HEK293 (cell line): ENCODE measurements around the gene EIF5A.

Source experiments
- BCL11A ChIP-seq: fragments of 450-650 bp; formaldehyde crosslinking; IDR thresholded peaks from 2 replicates; pipeline ENCODE4 v1.5.1; 2016; ENCODE audit warnings: low read depth, missing biosample characterization, missing genetic modification characterization
- FEZF1 ChIP-seq: fragments of 450-650 bp; formaldehyde crosslinking; IDR thresholded peaks from 2 replicates; pipeline ENCODE4 v1.5.1; 2016; ENCODE audit warnings: missing biosample characterization, missing genetic modification characterization
- GLI2 ChIP-seq: fragments of 450-650 bp; formaldehyde crosslinking; IDR thresholded peaks from 2 replicates; pipeline ENCODE4; 2017; ENCODE audit warnings: missing biosample characterization, missing genetic modification characterization, low read depth, borderline replicate concordance
- GLI4 ChIP-seq: fragments of 450-650 bp; formaldehyde crosslinking; IDR thresholded peaks from 2 replicates; pipeline ENCODE4 v1.5.1; 2016; ENCODE audit warnings: missing biosample characterization, missing genetic modification characterization
- GLIS1 ChIP-seq: fragments of 450-650 bp; formaldehyde crosslinking; IDR thresholded peaks from 2 replicates; pipeline ENCODE4 v1.5.1; 2016; ENCODE audit warnings: missing biosample characterization, missing genetic modification characterization
- MYNN ChIP-seq: fragments of 450-650 bp; formaldehyde crosslinking; IDR thresholded peaks from 2 replicates; pipeline ENCODE4 v1.5.1; 2016; ENCODE audit warnings: missing biosample characterization, missing genetic modification characterization, borderline replicate concordance
- PRDM1 ChIP-seq: fragments of 450-650 bp; formaldehyde crosslinking; IDR thresholded peaks from 2 replicates; pipeline ENCODE4; 2016; ENCODE audit warnings: missing biosample characterization, missing genetic modification characterization
- REPIN1 ChIP-seq: fragments of 450-650 bp; formaldehyde crosslinking; IDR thresholded peaks from 2 replicates; pipeline ENCODE4 v1.5.1; 2017; ENCODE audit warnings: missing biosample characterization, missing genetic modification characterization, low read depth
- WT1 ChIP-seq: fragments of 450-650 bp; formaldehyde crosslinking; IDR thresholded peaks from 2 replicates; pipeline ENCODE4 v1.5.1; 2016; ENCODE audit warnings: missing biosample characterization, missing genetic modification characterization
- ZBTB48 ChIP-seq: fragments of 450-650 bp; formaldehyde crosslinking; IDR thresholded peaks from 2 replicates; pipeline ENCODE4 v1.5.1; 2016; ENCODE audit warnings: missing biosample characterization, missing genetic modification characterization
- ZEB2 ChIP-seq: fragments of 450-650 bp; formaldehyde crosslinking; IDR thresholded peaks from 2 replicates; pipeline ENCODE4 v1.5.1; 2016; ENCODE audit warnings: missing biosample characterization, missing genetic modification characterization
- ZNF146 ChIP-seq: fragments of 450-650 bp; formaldehyde crosslinking; IDR thresholded peaks from 2 replicates; pipeline ENCODE4 v1.5.1; 2016; ENCODE audit warnings: missing biosample characterization, missing genetic modification characterization
- ZNF2 ChIP-seq: fragments of 450-650 bp; formaldehyde crosslinking; IDR thresholded peaks from 2 replicates; pipeline ENCODE4 v1.5.1; 2016; ENCODE audit warnings: missing biosample characterization, missing genetic modification characterization
- ZNF23 ChIP-seq: fragments of 450-650 bp; formaldehyde crosslinking; IDR thresholded peaks from 2 replicates; pipeline ENCODE4 v1.5.1; 2016; ENCODE audit warnings: missing biosample characterization, missing genetic modification characterization, borderline replicate concordance
- ZNF266 ChIP-seq: fragments of 450-650 bp; formaldehyde crosslinking; IDR thresholded peaks from 2 replicates; pipeline ENCODE4 v1.5.1; 2016; ENCODE audit warnings: missing biosample characterization, missing genetic modification characterization, low read depth
- ZNF274 ChIP-seq, 2 experiments: fragments of 200-500 bp in 1 of 2; fragments of 450-650 bp in 1 of 2; sonication (Bioruptor generic) in 1 of 2; formaldehyde crosslinking in 1 of 2; IDR thresholded peaks; 2 replicates each; pipeline versions ENCODE4 v1.5.1 to v1.6.1; 2014 to 2016; ENCODE audit warnings: borderline replicate concordance in 1 of 2, inconsistent platforms in 1 of 2, low read length in 1 of 2, missing biosample characterization in 1 of 2, missing genetic modification characterization in 1 of 2
- ZNF341 ChIP-seq: fragments of 450-650 bp; formaldehyde crosslinking; IDR thresholded peaks from 2 replicates; pipeline ENCODE4; 2016; ENCODE audit warnings: low read depth, missing biosample characterization, missing genetic modification characterization
- ZNF391 ChIP-seq: fragments of 450-650 bp; formaldehyde crosslinking; IDR thresholded peaks from 2 replicates; pipeline ENCODE4 v1.5.1; 2016; ENCODE audit warnings: low read depth, missing biosample characterization, missing genetic modification characterization, borderline replicate concordance
- ZNF404 ChIP-seq: fragments of 450-650 bp; formaldehyde crosslinking; IDR thresholded peaks from 2 replicates; pipeline ENCODE4 v1.5.1; 2017; ENCODE audit warnings: missing biosample characterization, missing genetic modification characterization
- ZNF514 ChIP-seq: fragments of 450-650 bp; formaldehyde crosslinking; IDR thresholded peaks from 2 replicates; pipeline ENCODE4 v1.5.1; 2016; ENCODE audit warnings: missing biosample characterization, missing genetic modification characterization
- ZNF521 ChIP-seq: fragments of 450-650 bp; formaldehyde crosslinking; IDR thresholded peaks from 2 replicates; pipeline ENCODE4 v1.5.1; 2017; ENCODE audit warnings: missing biosample characterization, mild to moderate bottlenecking, missing genetic modification characterization
- ZNF544 ChIP-seq: fragments of 450-650 bp; formaldehyde crosslinking; IDR thresholded peaks from 2 replicates; pipeline ENCODE4 v1.5.0; 2017; ENCODE audit warnings: missing biosample characterization, missing genetic modification characterization
- ZNF571 ChIP-seq: fragments of 450-650 bp; formaldehyde crosslinking; IDR thresholded peaks from 2 replicates; pipeline ENCODE4 v1.5.0; 2017; ENCODE audit warnings: missing biosample characterization, missing genetic modification characterization
- ZNF600 ChIP-seq: fragments of 450-650 bp; formaldehyde crosslinking; IDR thresholded peaks from 2 replicates; pipeline ENCODE4 v1.5.1; 2016; ENCODE audit warnings: missing biosample characterization, missing genetic modification characterization
- ZNF677 ChIP-seq: fragments of 450-650 bp; IDR thresholded peaks from 2 replicates; pipeline ENCODE4 v1.5.0; 2018; ENCODE audit warnings: missing biosample characterization, mild to moderate bottlenecking, missing genetic modification characterization, moderate library complexity
- ZNF701 ChIP-seq: fragments of 450-650 bp; formaldehyde crosslinking; IDR thresholded peaks from 2 replicates; pipeline ENCODE4 v1.5.1; 2016; ENCODE audit warnings: missing biosample characterization, missing genetic modification characterization
- ZNF747 ChIP-seq: fragments of 450-650 bp; formaldehyde crosslinking; IDR thresholded peaks from 2 replicates; pipeline ENCODE4 v1.5.1; 2016; ENCODE audit warnings: missing biosample characterization, missing genetic modification characterization
- TF ChIP-seq, protein P1 (sequence below): fragments of 450-650 bp; formaldehyde crosslinking; IDR thresholded peaks from 2 replicates; pipeline ENCODE4 v1.5.1; 2016; ENCODE audit warnings: missing biosample characterization, missing genetic modification characterization, borderline replicate concordance
- TF ChIP-seq, protein P2 (sequence below): fragments of 450-650 bp; formaldehyde crosslinking; IDR thresholded peaks from 2 replicates; pipeline ENCODE4 v1.5.1; 2017; ENCODE audit warnings: missing biosample characterization, missing genetic modification characterization
- TF ChIP-seq, protein P3 (sequence below): fragments of 450-650 bp; formaldehyde crosslinking; IDR thresholded peaks from 2 replicates; pipeline ENCODE4 v1.5.1; 2016; ENCODE audit warnings: missing biosample characterization, missing genetic modification characterization
- TF ChIP-seq, protein P4 (sequence below): fragments of 450-650 bp; formaldehyde crosslinking; IDR thresholded peaks from 2 replicates; pipeline ENCODE4 v1.5.1; 2016; ENCODE audit warnings: missing biosample characterization, missing genetic modification characterization
- TF ChIP-seq, protein P5 (sequence below): fragments of 450-650 bp; formaldehyde crosslinking; IDR thresholded peaks from 2 replicates; pipeline ENCODE4 v1.5.1; 2016; ENCODE audit warnings: missing biosample characterization, missing genetic modification characterization

EIF5A gene

DNA sequence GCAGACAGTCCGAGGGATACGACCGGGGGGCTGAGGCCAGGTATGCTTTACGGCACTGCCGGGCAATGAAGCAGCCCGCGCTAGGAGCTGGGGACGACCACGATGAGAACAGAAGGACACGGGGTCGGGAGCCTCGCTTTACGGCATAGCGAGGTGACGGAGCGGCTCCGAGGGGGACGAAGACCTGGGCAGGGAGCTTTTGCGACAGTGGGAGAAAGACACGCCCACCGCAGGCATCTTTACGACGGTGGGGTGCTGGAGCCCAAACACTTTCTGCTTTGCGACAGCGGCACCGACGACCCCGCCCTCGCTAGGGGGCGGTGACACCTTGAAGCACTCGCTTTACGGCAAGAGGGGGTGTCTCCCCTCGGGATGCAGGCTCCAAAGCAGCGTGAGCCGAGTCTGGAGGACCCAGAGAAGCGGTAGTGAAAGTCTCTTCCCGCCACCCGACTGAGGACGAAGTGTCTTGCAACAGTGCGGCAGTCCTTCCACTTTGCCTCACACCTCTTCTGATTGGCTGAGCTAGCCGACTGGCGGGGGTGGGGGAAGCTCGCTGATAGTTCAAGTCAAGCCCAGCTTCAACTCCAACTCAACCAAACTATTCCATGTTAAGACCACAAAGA is 22.1 kb downstream of the EIF5A start (continued):
- TF ChIP-seq GLI4 (tag by site-specific recombination) (no peak), BCL11A (no peak), ZNF2 (tag by site-specific recombination) (no peak), ZNF266 (0 out of 2 replicates have a peak, but pooled peaks have one; percentile 9), ZNF146 (tag by site-specific recombination) (no peak), ZNF600 (tag by site-specific recombination) (peak; percentile 95), ZNF747 (tag by site-specific recombination) (no peak), WT1 (tag by site-specific recombination) (no peak; the same call in 1 of the 2 replicates), ZNF677 (tag by site-specific recombination) (no peak), ZNF544 (no peak), ZNF701 (no peak), ZNF521 (tag by site-specific recombination) (no peak), REPIN1 (tag by site-specific recombination) (no peak), ZNF404 (tag by site-specific recombination) (no peak), FEZF1 (no peak), GLIS1 (peak; percentile 72), ZNF571 (no peak), ZNF514 (tag by site-specific recombination) (no peak), PRDM1 (tag by site-specific recombination) (0 out of 2 replicates have a peak, but pooled peaks have one; percentile 27), ZNF274 (IDR thresholded peaks at IDR 0.05; ENCODE audit: low read length) (no peak), ZNF274 (tag by site-specific recombination; IDR thresholded peaks at IDR 0.05; ENCODE audit: borderline replicate concordance) (no peak), ZNF391 (tag by site-specific recombination) (0 out of 2 replicates have a peak, but pooled peaks have one; percentile 22), ZEB2 (tag by site-specific recombination) (peak; percentile 76; the same call in 1 of the 2 replicates), ZNF23 (tag by site-specific recombination) (no peak), ZBTB48 (tag by site-specific recombination) (no peak; the same call in 1 of the 2 replicates), MYNN (tag by site-specific recombination) (no peak), ZNF341 (peak; percentile 54), GLI2 (no peak)
- TF ChIP-seq, protein P1, sequence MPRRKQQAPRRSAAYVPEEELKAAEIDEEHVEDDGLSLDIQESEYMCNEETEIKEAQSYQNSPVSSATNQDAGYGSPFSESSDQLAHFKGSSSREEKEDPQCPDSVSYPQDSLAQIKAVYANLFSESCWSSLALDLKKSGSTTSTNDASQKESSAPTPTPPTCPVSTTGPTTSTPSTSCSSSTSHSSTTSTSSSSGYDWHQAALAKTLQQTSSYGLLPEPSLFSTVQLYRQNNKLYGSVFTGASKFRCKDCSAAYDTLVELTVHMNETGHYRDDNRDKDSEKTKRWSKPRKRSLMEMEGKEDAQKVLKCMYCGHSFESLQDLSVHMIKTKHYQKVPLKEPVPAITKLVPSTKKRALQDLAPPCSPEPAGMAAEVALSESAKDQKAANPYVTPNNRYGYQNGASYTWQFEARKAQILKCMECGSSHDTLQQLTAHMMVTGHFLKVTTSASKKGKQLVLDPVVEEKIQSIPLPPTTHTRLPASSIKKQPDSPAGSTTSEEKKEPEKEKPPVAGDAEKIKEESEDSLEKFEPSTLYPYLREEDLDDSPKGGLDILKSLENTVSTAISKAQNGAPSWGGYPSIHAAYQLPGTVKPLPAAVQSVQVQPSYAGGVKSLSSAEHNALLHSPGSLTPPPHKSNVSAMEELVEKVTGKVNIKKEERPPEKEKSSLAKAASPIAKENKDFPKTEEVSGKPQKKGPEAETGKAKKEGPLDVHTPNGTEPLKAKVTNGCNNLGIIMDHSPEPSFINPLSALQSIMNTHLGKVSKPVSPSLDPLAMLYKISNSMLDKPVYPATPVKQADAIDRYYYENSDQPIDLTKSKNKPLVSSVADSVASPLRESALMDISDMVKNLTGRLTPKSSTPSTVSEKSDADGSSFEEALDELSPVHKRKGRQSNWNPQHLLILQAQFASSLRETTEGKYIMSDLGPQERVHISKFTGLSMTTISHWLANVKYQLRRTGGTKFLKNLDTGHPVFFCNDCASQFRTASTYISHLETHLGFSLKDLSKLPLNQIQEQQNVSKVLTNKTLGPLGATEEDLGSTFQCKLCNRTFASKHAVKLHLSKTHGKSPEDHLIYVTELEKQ (tag by site-specific recombination), result no peak
- TF ChIP-seq, protein P2, sequence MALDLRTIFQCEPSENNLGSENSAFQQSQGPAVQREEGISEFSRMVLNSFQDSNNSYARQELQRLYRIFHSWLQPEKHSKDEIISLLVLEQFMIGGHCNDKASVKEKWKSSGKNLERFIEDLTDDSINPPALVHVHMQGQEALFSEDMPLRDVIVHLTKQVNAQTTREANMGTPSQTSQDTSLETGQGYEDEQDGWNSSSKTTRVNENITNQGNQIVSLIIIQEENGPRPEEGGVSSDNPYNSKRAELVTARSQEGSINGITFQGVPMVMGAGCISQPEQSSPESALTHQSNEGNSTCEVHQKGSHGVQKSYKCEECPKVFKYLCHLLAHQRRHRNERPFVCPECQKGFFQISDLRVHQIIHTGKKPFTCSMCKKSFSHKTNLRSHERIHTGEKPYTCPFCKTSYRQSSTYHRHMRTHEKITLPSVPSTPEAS (tag by site-specific recombination), result no peak
- TF ChIP-seq, protein P3, sequence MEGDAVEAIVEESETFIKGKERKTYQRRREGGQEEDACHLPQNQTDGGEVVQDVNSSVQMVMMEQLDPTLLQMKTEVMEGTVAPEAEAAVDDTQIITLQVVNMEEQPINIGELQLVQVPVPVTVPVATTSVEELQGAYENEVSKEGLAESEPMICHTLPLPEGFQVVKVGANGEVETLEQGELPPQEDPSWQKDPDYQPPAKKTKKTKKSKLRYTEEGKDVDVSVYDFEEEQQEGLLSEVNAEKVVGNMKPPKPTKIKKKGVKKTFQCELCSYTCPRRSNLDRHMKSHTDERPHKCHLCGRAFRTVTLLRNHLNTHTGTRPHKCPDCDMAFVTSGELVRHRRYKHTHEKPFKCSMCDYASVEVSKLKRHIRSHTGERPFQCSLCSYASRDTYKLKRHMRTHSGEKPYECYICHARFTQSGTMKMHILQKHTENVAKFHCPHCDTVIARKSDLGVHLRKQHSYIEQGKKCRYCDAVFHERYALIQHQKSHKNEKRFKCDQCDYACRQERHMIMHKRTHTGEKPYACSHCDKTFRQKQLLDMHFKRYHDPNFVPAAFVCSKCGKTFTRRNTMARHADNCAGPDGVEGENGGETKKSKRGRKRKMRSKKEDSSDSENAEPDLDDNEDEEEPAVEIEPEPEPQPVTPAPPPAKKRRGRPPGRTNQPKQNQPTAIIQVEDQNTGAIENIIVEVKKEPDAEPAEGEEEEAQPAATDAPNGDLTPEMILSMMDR, result no peak
- TF ChIP-seq, protein P4, sequence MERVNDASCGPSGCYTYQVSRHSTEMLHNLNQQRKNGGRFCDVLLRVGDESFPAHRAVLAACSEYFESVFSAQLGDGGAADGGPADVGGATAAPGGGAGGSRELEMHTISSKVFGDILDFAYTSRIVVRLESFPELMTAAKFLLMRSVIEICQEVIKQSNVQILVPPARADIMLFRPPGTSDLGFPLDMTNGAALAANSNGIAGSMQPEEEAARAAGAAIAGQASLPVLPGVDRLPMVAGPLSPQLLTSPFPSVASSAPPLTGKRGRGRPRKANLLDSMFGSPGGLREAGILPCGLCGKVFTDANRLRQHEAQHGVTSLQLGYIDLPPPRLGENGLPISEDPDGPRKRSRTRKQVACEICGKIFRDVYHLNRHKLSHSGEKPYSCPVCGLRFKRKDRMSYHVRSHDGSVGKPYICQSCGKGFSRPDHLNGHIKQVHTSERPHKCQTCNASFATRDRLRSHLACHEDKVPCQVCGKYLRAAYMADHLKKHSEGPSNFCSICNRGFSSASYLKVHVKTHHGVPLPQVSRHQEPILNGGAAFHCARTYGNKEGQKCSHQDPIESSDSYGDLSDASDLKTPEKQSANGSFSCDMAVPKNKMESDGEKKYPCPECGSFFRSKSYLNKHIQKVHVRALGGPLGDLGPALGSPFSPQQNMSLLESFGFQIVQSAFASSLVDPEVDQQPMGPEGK (tag by site-specific recombination), result peak; percentile 91
- TF ChIP-seq, protein P5, sequence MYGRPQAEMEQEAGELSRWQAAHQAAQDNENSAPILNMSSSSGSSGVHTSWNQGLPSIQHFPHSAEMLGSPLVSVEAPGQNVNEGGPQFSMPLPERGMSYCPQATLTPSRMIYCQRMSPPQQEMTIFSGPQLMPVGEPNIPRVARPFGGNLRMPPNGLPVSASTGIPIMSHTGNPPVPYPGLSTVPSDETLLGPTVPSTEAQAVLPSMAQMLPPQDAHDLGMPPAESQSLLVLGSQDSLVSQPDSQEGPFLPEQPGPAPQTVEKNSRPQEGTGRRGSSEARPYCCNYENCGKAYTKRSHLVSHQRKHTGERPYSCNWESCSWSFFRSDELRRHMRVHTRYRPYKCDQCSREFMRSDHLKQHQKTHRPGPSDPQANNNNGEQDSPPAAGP, result no peak
